Hypothalamus (tissue), 51 donors: ENCODE results near the gene TOLLIP.
A peak's percentile ranks its signal among the peaks of the same experiment; 100 is the strongest.

Experiments used
- DNase-seq, 51 donors: peaks; one replicate each; lab custom pipeline; 2025; lab: John Stamatoyannopoulos, UW

Gene TOLLIP

GRCh38 chr11:1287928-1288327 lies 21.5 kb downstream of the TOLLIP start:
- no peak for DNase-seq

- DNase-seq = no peak
Measured at GRCh38 chr11:1285876-1286275, 23.6 kb downstream of the TOLLIP start.

- no peak for DNase-seq
Measured at GRCh38 chr11:1285316-1285744, 24.1 kb downstream of the TOLLIP start.

GRCh38 chr11:1283906-1284305 lies 25.5 kb downstream of the TOLLIP start:
- no peak for DNase-seq

GRCh38 chr11:1283091-1283511 lies 26.3 kb downstream of the TOLLIP start:
- DNase-seq = no peak

GRCh38 chr11:1281974-1282365 lies 27.5 kb downstream of the TOLLIP start:
- no peak for DNase-seq

GRCh38 chr11:1281326-1281973 lies 28.0 kb downstream of the TOLLIP start:
- DNase-seq = peak in 1 of 51 donors; percentile 48

GRCh38 chr11:1280116-1281035 lies 29.1 kb downstream of the TOLLIP start:
- no peak for DNase-seq

- DNase-seq = no peak
Measured at GRCh38 chr11:1279674-1280055, 29.8 kb downstream of the TOLLIP start.

GRCh38 chr11:1278766-1279673 lies 30.4 kb downstream of the TOLLIP start:
- no peak for DNase-seq

- DNase-seq = no peak
Measured at GRCh38 chr11:1277936-1278512, 31.4 kb downstream of the TOLLIP start.

- DNase-seq = no peak
Measured at GRCh38 chr11:1276866-1277615, 32.4 kb downstream of the TOLLIP start.

- DNase-seq = peak in 9 of 51 donors; percentile 31 to 53 (median 43)
Measured at GRCh38 chr11:1276041-1276790, 33.2 kb downstream of the TOLLIP start.

- no peak for DNase-seq
Measured at GRCh38 chr11:1275021-1275420, 34.4 kb downstream of the TOLLIP start.

- DNase-seq = no peak
Measured at GRCh38 chr11:1274501-1274900, 34.9 kb downstream of the TOLLIP start.

GRCh38 chr11:1272531-1272930 lies 36.9 kb downstream of the TOLLIP start:
- no peak for DNase-seq

- DNase-seq = no peak
Measured at GRCh38 chr11:1271927-1272326, 37.5 kb downstream of the TOLLIP start.

- DNase-seq = no peak
Measured at GRCh38 chr11:1271406-1271805, 38.0 kb downstream of the TOLLIP start.

- DNase-seq = peak in 1 of 51 donors; percentile 11
Measured at GRCh38 chr11:1271002-1271401, 38.4 kb downstream of the TOLLIP start.
